ENCODE data around the gene CTAGE8. TPM values are rescaled to one million over a fixed set of nuclear protein-coding genes. Genes with fewer than 3 reads are reported as not detected.

The CTAGE8 gene, protein sequence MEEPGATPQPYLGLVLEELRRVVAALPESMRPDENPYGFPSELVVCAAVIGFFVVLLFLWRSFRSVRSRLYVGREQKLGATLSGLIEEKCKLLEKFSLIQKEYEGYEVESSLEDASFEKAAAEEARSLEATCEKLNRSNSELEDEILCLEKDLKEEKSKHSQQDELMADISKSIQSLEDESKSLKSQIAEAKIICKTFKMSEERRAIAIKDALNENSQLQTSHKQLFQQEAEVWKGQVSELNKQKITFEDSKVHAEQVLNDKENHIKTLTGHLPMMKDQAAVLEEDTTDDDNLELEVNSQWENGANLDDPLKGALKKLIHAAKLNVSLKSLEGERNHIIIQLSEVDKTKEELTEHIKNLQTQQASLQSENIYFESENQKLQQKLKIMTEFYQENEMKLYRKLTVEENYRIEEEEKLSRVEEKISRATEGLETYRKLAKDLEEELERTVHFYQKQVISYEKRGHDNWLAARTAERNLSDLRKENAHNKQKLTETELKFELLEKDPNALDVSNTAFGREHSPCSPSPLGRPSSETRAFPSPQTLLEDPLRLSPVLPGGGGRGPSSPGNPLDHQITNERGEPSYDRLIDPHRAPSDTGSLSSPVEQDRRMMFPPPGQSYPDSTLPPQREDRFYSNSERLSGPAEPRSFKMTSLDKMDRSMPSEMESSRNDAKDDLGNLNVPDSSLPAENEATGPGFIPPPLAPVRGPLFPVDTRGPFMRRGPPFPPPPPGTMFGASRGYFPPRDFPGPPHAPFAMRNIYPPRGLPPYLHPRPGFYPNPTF
- under 0.01 and 0.26 TPM in 2 replicates for total RNA-seq

DNA sequence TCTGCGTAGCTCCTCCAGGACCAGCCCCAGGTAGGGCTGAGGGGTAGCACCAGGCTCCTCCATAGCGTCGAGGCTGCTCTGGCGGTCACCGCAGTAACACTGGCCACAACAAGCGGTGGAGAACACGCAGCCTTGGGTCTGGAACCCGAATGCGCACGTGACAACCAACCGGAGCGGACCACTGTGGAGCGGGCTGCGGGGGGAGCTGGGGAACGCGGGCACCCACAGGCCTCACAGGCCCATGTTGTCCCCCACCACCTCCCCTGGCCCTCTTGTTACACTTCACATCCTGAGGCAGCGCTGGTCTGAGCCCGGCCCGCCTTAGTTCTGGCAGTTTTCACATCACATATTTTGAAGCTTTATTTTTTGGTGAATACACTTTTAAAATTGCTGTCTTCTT lies at the start of gene CTAGE8:
TSS of gene CTAGE8 (minus strand) at position 101 of the 400 bp plus-strand sequence. CDS start at position 63, 38 bp downstream.

DNA sequence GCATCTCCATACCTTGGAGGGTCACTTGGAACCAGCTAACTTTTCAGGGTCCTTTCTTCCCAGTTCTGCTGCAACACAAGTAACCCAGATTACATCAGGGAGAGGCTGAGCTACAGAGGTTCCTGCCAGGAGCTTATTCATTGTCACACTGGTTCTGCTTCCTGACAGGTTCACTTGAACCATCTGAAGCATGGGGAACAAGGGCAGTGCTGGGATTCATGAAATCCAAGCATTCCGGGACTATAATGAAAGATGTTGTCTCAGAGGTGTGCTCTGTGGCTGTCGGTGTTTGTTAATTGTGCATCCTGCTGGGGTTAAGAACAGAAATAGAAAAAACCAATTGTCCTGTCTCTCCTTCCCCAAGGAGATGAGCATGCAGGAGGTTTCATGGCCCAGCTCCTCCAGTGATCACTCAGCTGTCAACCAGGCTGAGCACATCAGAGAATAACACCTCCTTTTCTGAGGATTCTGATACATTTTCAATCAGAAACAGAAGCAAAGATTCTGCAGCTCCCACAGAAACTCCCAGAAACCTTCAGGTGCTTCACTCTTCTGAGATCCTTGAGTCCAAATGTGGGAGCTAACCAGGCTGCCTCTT lies 42.9 kb upstream of the CTAGE8 start, which contains the start of gene OR2A1:
TSS of gene OR2A1 (plus strand) at position 548 of the 598 bp plus-strand sequence. CDS start 5,706 bp downstream, outside the sequence.

DNA sequence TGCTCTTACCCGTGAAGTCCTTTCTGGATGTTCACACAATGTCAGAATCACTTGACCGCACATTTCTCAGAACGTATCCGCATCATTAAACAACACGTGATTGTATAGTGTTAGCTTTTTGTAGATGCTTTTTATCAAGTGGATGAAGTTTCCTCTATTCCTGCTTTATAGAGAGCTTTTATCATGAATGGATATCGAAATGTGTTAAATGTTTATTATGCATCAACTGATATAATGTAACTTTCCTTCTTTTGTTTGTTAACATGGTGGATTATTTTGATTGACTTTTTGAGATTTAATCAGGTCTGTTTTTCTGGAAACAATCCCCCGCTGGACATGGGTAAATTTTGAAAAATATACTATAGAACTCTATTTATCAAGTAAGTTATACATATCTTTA lies 4.4 kb downstream of the CTAGE8 start, which contains the start of gene OR2A7:
TSS of gene OR2A7 (minus strand) at position 101 of the 400 bp plus-strand sequence. CDS start 5,164 bp downstream, outside the sequence.

DNA sequence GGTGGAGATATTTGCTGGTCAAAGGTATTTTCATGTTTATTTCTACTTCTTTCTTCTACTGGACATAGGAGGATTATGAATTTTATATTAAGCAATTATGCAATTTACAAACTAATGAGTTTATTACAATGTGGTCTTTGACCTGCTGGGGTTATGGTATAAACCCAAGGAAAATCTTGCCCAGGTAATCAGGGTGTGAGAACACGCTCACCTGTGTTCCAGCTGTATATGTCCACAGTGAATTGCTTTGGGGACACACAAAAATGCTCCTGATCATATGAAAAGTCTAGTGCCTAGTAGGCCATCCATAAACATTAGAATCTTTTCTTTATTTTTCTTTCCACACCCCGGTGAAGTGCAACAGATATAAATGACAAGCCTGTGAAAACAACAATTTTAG lies 29.7 kb downstream of the CTAGE8 start, which contains the start of gene OR2A42:
TSS of gene OR2A42 (minus strand) at position 241 of the 400 bp plus-strand sequence. CDS start 6,762 bp downstream, outside the sequence.

Other genes with a start within 250 kb of the CTAGE8 start
- gene OR2A5, start 220.3 kb downstream of the CTAGE8 start, total RNA-seq: not detected in 2 replicates
- not detected in 2 replicates for gene OR2A25, start 199.5 kb downstream of the CTAGE8 start, total RNA-seq
- gene OR2A12, start 183.0 kb downstream of the CTAGE8 start, total RNA-seq: not detected in 2 replicates
- gene OR2A2, start 159.7 kb downstream of the CTAGE8 start, total RNA-seq: not detected in 2 replicates
- gene OR2A14, start 146.1 kb downstream of the CTAGE8 start, total RNA-seq: not detected in 2 replicates
- 0.09 and 0.82 TPM in 2 replicates for gene CTAGE4, start 85.8 kb downstream of the CTAGE8 start, total RNA-seq
- gene ARHGEF35, start 73.5 kb downstream of the CTAGE8 start, total RNA-seq: 0.60 and 4.4 TPM in 2 replicates
- gene OR2A42, start 29.7 kb downstream of the CTAGE8 start, total RNA-seq: not detected in 2 replicates
- 0.17 TPM in 1 of 2 replicates, not detected in the other for gene OR2A7, start 4.5 kb downstream of the CTAGE8 start, total RNA-seq
- not detected in 2 replicates for gene OR2A1, start 43.1 kb upstream of the CTAGE8 start, total RNA-seq
- 5.1 and 8.3 TPM in 2 replicates for gene ARHGEF5, start 86.1 kb upstream of the CTAGE8 start, total RNA-seq
- not detected in 2 replicates for gene NOBOX, start 134.4 kb upstream of the CTAGE8 start, total RNA-seq